PFSK-1 (cell line): ENCODE results near the gene PTPRN2.

Experiments used
- FOXP2 ChIP-seq: optimal IDR thresholded peaks from 2 replicates; pipeline ENCODE3; 2011; ENCODE audit warnings: borderline replicate concordance, control low read depth, inconsistent platforms; ENCODE audit not compliant: insufficient read depth; ENCODE audit errors: extremely low read length, extremely low read depth
- POLR2AphosphoS5 ChIP-seq: IDR thresholded peaks from 2 replicates; pipeline ENCODE4 v1.6.1; 2012; ENCODE audit warnings: low read depth, mild to moderate bottlenecking, control low read depth, low read length, moderate library complexity
- SIN3A ChIP-seq: IDR thresholded peaks from 2 replicates; pipeline ENCODE4 v1.6.1; 2012; ENCODE audit warnings: mild to moderate bottlenecking, low read length, moderate library complexity, borderline replicate concordance; ENCODE audit not compliant: insufficient read depth
- TAF1 ChIP-seq: IDR thresholded peaks from 2 replicates; pipeline ENCODE4 v1.6.1; 2012; ENCODE audit warnings: low read length, control low read depth, borderline replicate concordance; ENCODE audit not compliant: insufficient read depth
- TF ChIP-seq, protein P1 (sequence below), 2 experiments: IDR thresholded peaks; 2 replicates each; pipeline versions ENCODE4 v1.6.1 to v1.8.0; 2011 to 2012; ENCODE audit warnings: low read depth in 2 of 2, low read length in 2 of 2, control low read depth in 1 of 2, inconsistent platforms in 1 of 2, mild to moderate bottlenecking in 1 of 2, moderate library complexity in 1 of 2; ENCODE audit not compliant: insufficient read depth in 1 of 2

Gene PTPRN2

DNA sequence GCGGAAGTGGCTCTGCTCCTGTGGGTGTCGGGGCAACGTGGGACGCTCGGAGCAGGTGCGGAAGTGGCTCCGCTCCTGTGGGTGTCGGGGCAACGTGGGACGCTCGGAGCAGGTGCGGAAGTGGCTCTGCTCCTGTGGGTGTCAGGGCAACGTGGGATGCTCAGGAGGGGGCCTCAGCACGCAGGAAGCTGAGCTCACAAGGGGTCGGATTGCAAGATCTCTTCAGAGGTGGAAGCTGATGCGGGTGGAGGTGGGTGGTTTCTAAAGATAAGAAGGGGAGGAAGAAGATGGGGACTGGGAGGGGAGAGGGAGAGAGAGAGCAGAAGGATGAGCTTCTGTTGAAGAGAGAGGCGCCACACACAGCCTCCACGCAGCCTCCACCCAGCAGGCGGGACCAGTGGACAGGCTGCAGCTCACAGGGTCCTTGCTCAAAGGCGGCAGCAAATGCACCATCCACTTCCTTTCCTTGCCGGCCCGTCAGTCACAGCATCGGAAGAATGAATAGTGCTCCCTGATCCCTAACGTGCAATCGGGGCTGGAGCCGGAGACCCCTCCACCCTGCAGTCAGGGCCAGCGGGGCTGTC lies 78.7 kb downstream of the PTPRN2 start:
- TF ChIP-seq TAF1 (no peak), SIN3A (no peak), POLR2AphosphoS5 (no peak), FOXP2 (no peak)
- TF ChIP-seq, protein P1, sequence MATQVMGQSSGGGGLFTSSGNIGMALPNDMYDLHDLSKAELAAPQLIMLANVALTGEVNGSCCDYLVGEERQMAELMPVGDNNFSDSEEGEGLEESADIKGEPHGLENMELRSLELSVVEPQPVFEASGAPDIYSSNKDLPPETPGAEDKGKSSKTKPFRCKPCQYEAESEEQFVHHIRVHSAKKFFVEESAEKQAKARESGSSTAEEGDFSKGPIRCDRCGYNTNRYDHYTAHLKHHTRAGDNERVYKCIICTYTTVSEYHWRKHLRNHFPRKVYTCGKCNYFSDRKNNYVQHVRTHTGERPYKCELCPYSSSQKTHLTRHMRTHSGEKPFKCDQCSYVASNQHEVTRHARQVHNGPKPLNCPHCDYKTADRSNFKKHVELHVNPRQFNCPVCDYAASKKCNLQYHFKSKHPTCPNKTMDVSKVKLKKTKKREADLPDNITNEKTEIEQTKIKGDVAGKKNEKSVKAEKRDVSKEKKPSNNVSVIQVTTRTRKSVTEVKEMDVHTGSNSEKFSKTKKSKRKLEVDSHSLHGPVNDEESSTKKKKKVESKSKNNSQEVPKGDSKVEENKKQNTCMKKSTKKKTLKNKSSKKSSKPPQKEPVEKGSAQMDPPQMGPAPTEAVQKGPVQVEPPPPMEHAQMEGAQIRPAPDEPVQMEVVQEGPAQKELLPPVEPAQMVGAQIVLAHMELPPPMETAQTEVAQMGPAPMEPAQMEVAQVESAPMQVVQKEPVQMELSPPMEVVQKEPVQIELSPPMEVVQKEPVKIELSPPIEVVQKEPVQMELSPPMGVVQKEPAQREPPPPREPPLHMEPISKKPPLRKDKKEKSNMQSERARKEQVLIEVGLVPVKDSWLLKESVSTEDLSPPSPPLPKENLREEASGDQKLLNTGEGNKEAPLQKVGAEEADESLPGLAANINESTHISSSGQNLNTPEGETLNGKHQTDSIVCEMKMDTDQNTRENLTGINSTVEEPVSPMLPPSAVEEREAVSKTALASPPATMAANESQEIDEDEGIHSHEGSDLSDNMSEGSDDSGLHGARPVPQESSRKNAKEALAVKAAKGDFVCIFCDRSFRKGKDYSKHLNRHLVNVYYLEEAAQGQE (IDR thresholded peaks at IDR 0.05; ENCODE audit: insufficient read depth in 1 of 2, low read depth in 2 of 2, low read length in 2 of 2) = no peak

DNA sequence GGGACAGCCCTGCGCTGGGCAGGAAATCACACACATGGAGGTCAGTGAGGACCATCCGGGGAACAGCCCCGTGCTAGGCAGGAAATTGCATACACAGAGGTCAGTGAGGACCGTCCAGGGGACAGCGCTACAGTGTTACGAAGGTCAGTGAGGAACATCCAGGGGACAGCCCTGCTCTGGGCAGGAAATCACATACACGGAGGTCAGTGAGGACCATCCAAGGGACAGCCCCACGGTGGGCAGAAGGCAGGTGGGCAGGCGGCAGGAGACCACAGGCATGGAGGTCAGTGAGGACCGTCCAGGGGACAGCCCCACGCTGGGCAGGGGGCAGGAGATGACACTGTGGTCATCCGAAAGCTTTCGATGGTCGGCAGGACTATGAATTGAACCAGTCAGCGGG lies 79.7 kb downstream of the PTPRN2 start:
- no peak for TF ChIP-seq SIN3A
- TF ChIP-seq, protein P1 (IDR thresholded peaks at IDR 0.05; ENCODE audit: insufficient read depth in 1 of 2, low read depth in 2 of 2, low read length in 2 of 2) = no peak
- no peak for TF ChIP-seq POLR2AphosphoS5
- no peak for TF ChIP-seq TAF1
- no peak for TF ChIP-seq FOXP2

- TF ChIP-seq POLR2AphosphoS5 (no peak), FOXP2 (no peak), TAF1 (no peak), SIN3A (no peak)
- TF ChIP-seq, protein P1 (IDR thresholded peaks at IDR 0.05; ENCODE audit: insufficient read depth in 1 of 2, low read depth in 2 of 2, low read length in 2 of 2) = no peak
These were observed 81.0 kb downstream of the PTPRN2 start for GRCh38 chr7:158506626-158507025.

DNA sequence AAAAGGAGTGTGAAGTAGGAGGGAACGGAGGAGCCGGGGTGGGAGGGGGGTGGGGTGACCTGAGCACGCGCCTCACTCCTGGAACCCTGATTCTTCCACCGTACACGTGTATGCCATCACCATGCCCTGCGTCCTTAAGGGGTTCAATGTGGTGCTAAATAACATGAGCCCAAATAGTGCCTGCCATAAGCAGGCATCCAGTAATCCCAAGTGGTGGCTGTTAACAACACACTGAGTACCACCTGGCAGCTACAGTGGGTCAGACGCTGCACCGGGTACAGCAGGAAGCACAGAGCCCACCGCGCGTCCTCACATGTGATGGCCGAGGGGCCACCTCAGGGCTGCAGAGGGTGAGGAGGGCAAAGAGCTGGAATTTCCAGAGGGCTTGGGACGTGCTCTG lies 81.9 kb downstream of the PTPRN2 start:
- TF ChIP-seq FOXP2 (no peak), POLR2AphosphoS5 (no peak), TAF1 (no peak), SIN3A (no peak)
- TF ChIP-seq, protein P1 (IDR thresholded peaks at IDR 0.05; ENCODE audit: insufficient read depth in 1 of 2, low read depth in 2 of 2, low read length in 2 of 2) = no peak
